ENCODE data around the gene TNRC18. TPM values are rescaled to one million over a fixed set of nuclear protein-coding genes. Genes with fewer than 3 reads are reported as not detected.
"Not testable (repeated sequence)": the region's sequence is repeated elsewhere in the genome, so short reads cannot be mapped to it uniquely, and the experiment has no call there.

Gene TNRC18
- total RNA-seq, 2 experiments from 2014 or later = 51.9 to 57.2 TPM

GRCh38 chr7:5260530-5261068 is 163.0 kb downstream of the TNRC18 start:
- H3K36me3 Mint-ChIP-seq; POLR2A ChIA-PET; H3K27me3 Mint-ChIP-seq; ATAC-seq (ENCODE audit: low read depth); DNase-seq; H3K4me1 Mint-ChIP-seq; H3K4me3 Mint-ChIP-seq; H3K27ac Mint-ChIP-seq; H3K9me3 Mint-ChIP-seq: not testable (repeated sequence)

Other genes with a start within 250 kb of the TNRC18 start
- 10 to 100 TPM; 59.8 to 59.9 TPM for gene WIPI2, start 233.6 kb downstream of the TNRC18 start, total RNA-seq
- gene SLC29A4, start 140.9 kb downstream of the TNRC18 start, total RNA-seq = 1 to 10 TPM; 1.6 to 3.1 TPM
- 10 to 100 TPM; 11.4 to 12.0 TPM for gene FBXL18, start 90.0 kb upstream of the TNRC18 start, total RNA-seq
- gene ACTB, start 106.8 kb upstream of the TNRC18 start, total RNA-seq = 1,000 to 10,000 TPM; 8,205 to 8,750 TPM
- gene FSCN1, start 169.0 kb upstream of the TNRC18 start, total RNA-seq = 10 to 100 TPM; 15.2 to 19.3 TPM